Natural killer cell (primary cell): ENCODE results near the gene OCRL. TPM values are rescaled to one million over a fixed set of nuclear protein-coding genes. Genes with fewer than 3 reads are reported as not detected.

ENCODE experiments used
- ATAC-seq, 3 donors: fragments of 150-1000 bp in 2 of 3; fragments of 200-7000 bp in 1 of 3; cut with Tn5 transposase; 1 replicate in 1 of 3; 2 replicates in 2 of 3; pipeline ENCODE4 v1.10.0; 2021; ENCODE audit warnings: mild to moderate bottlenecking in 2 of 3, moderate library complexity in 2 of 3
- DNase-seq, 2 donors: peaks; one replicate each; pipeline versions ENCODE4 v3.0.0 to v3.0.0-alpha.2; 2013 to 2021; ENCODE audit warnings: mixed read lengths in 1 of 2
- H3K27ac ChIP-seq: one replicate; pipeline ENCODE4 v1.5.1; 2013; ENCODE audit warnings: mild to moderate bottlenecking, low read length
- H3K27me3 ChIP-seq: one replicate; pipeline ENCODE4 v1.6.1; 2013; ENCODE audit warnings: low read length; ENCODE audit not compliant: control insufficient read depth, insufficient read depth
- H3K36me3 ChIP-seq: one replicate; pipeline ENCODE4 v1.6.1; 2013; ENCODE audit warnings: low read length; ENCODE audit not compliant: control insufficient read depth, insufficient read depth
- H3K4me1 ChIP-seq: one replicate; pipeline ENCODE4 v1.6.1; 2013; ENCODE audit warnings: low read length; ENCODE audit not compliant: control insufficient read depth, insufficient read depth
- H3K4me3 ChIP-seq: one replicate; pipeline ENCODE4 v1.5.1; 2013; ENCODE audit warnings: low read length
- H3K9me3 ChIP-seq: one replicate; pipeline ENCODE4 v1.6.1; 2013; ENCODE audit warnings: low read length; ENCODE audit not compliant: control insufficient read depth, insufficient read depth
- H3K27ac Mint-ChIP-seq, 2 donors: one replicate each; pipeline ENCODE4 v1.8.0; 2022; ENCODE audit warnings: mild to moderate bottlenecking in 2 of 2, mixed read lengths in 2 of 2, moderate library complexity in 1 of 2
- H3K27me3 Mint-ChIP-seq, 2 donors: one replicate each; pipeline ENCODE4 v1.8.0; 2022; ENCODE audit warnings: low read depth in 2 of 2, mixed read lengths in 2 of 2
- H3K36me3 Mint-ChIP-seq: one replicate; pipeline ENCODE4 v1.8.0; 2022; ENCODE audit warnings: mixed read lengths
- H3K4me1 Mint-ChIP-seq, 2 donors: one replicate each; pipeline ENCODE4 v1.8.0; 2022; ENCODE audit warnings: mixed read lengths in 2 of 2
- H3K4me3 Mint-ChIP-seq: one replicate; pipeline ENCODE4 v1.8.0; 2022; ENCODE audit warnings: mild to moderate bottlenecking, moderate library complexity, mixed read lengths
- H3K9me3 Mint-ChIP-seq, 2 donors: one replicate each; pipeline ENCODE4 v1.8.0; 2022; ENCODE audit warnings: mixed read lengths in 2 of 2
- CTCF ChIP-seq: fragments of 200-600 bp; IDR thresholded peaks from one replicate; pipeline ENCODE4 v1.8.0; 2022; ENCODE audit warnings: antibody characterized with exemption
- WGBS: methylation state at CpG from one replicate; pipeline ENCODE4 v1.1.7; 2013; ENCODE audit warnings: missing lambda C conversion rate; ENCODE audit not compliant: insufficient coverage; 5-methylcytosine and 5-hydroxymethylcytosine counted together
- intact Hi-C: fragments of 100-400 bp; cut with micrococcal nuclease; formaldehyde crosslinking; loops from one replicate; pipeline ENCODE4 v1.14.2; 2022
- total RNA-seq, 4 donors: library from RNA; stranded (reverse); fragments of 120-200 nt in 1 of 4; gene quantifications; one replicate each; pipeline versions ENCODE4 v1.2.3 to v1.2.4, GENCODE V29; 2013 to 2022

Gene OCRL
- total RNA-seq, 3 donors from 2014 or later (not counting 1 experiment from before 2014, with no cell fraction given): 1.0 to 2.2 (median 1.8) TPM

- H3K4me1 Mint-ChIP-seq: peaks cover 0 to 23% of the 10 kb centered on the region in 2 donors
- WGBS: 3% methylated on average over 36 of the region's 56 CpGs
- no peaks in the 10 kb centered on the region for H3K36me3 Mint-ChIP-seq
- Histone ChIP-seq H3K9me3 (no peaks in the 10 kb centered on the region), H3K36me3 (no peaks in the 10 kb centered on the region), H3K4me3 (peak overlapping the region; percentile 55), H3K27me3 (peaks cover 6% of the 10 kb centered on the region), H3K27ac (no peak overlapping the region), H3K4me1 (peaks cover 9% of the 10 kb centered on the region)
- DNase-seq: peak in 1 of 2 donors; percentile 22
- no peaks in the 10 kb centered on the region for H3K9me3 Mint-ChIP-seq
- H3K4me3 Mint-ChIP-seq: peak overlapping the region; percentile 88
- peaks cover 26 to 39% of the 10 kb centered on the region in 2 donors for H3K27me3 Mint-ChIP-seq
- intact Hi-C loops: no loop called here
- no peak for TF ChIP-seq CTCF
- ATAC-seq: peak in 2 of 3 donors; percentile 12 to 41
- no peak overlapping the region for H3K27ac Mint-ChIP-seq
Measured at GRCh38 chrX:129522184-129523078, 17.6 kb upstream of the OCRL start.

GRCh38 chrX:129523079-129523911 is 16.8 kb upstream of the OCRL start, which contains the start of gene SMARCA1:
Gene SMARCA1 (minus strand): TSS chrX:129523490. CDS start chrX:129523370, 120 bp downstream.
- no peaks in the 10 kb centered on the region for H3K9me3 ChIP-seq
- H3K4me3 ChIP-seq: peak within 1 kb of the TSS; percentile 55
- peaks cover 9% of the 10 kb centered on the region for H3K4me1 ChIP-seq
- ATAC-seq (peak in 2 of 3 donors; percentile 44 to 46), DNase-seq (peak in 1 of 2 donors; percentile 23)
- H3K27ac ChIP-seq: no peak within 1 kb of the TSS
- H3K27me3 ChIP-seq: peaks cover 6% of the 10 kb centered on the region
- no peak for TF ChIP-seq CTCF
- Mint-ChIP-seq H3K4me3 (peak within 1 kb of the TSS; percentile 88), H3K4me1 (peaks cover 0 to 23% of the 10 kb centered on the region in 2 donors), H3K9me3 (no peaks in the 10 kb centered on the region), H3K36me3 (no peaks in the 10 kb centered on the region), H3K27me3 (peaks cover 24 to 33% of the 10 kb centered on the region in 2 donors), H3K27ac (peak within 1 kb of the TSS in 1 of 2 donors; percentile 33)
- intact Hi-C loops: no loop called here
- H3K36me3 ChIP-seq: no peaks in the 10 kb centered on the region
- WGBS: 6% methylated on average over 45 of the region's 54 CpGs

GRCh38 chrX:129524250-129524850 is 15.7 kb upstream of the OCRL start:
- Histone ChIP-seq H3K4me3 (no peak overlapping the region), H3K27me3 (peaks cover 6% of the 10 kb centered on the region), H3K36me3 (no peaks in the 10 kb centered on the region), H3K27ac (no peak overlapping the region), H3K4me1 (peaks cover 9% of the 10 kb centered on the region), H3K9me3 (no peaks in the 10 kb centered on the region)
- DNase-seq (no peak), ATAC-seq (no peak)
- Mint-ChIP-seq H3K27me3 (peaks cover 21 to 26% of the 10 kb centered on the region in 2 donors), H3K27ac (no peak overlapping the region), H3K9me3 (no peaks in the 10 kb centered on the region), H3K4me1 (peaks cover 0 to 23% of the 10 kb centered on the region in 2 donors), H3K4me3 (peak overlapping the region; percentile 82), H3K36me3 (no peaks in the 10 kb centered on the region)
- intact Hi-C loops: no loop called here
- WGBS: 83% methylated on average over 2 of the region's 3 CpGs
- TF ChIP-seq CTCF: no peak
